Stimulated activated CD8-positive, alpha-beta memory T cell treated with anti-CD3 and anti-CD28 coated beads, Interleukin-4, amount 100 ng/mL, for 1 hour (primary cell): Measurements from ENCODE around the gene CLEC4A.
A peak's percentile ranks its signal among the peaks of the same experiment; 100 is the strongest.
"Not testable (repeated sequence)": the region's sequence is repeated elsewhere in the genome, so short reads cannot be mapped to it uniquely, and the experiment has no call there.

Source experiments
- DNase-seq, 2 donors: peaks; one replicate each; pipeline ENCODE4 v3.0.0-alpha.2; 2020; ENCODE audit warnings: low read depth in 2 of 2, low spot score in 1 of 2

Gene CLEC4A

DNA sequence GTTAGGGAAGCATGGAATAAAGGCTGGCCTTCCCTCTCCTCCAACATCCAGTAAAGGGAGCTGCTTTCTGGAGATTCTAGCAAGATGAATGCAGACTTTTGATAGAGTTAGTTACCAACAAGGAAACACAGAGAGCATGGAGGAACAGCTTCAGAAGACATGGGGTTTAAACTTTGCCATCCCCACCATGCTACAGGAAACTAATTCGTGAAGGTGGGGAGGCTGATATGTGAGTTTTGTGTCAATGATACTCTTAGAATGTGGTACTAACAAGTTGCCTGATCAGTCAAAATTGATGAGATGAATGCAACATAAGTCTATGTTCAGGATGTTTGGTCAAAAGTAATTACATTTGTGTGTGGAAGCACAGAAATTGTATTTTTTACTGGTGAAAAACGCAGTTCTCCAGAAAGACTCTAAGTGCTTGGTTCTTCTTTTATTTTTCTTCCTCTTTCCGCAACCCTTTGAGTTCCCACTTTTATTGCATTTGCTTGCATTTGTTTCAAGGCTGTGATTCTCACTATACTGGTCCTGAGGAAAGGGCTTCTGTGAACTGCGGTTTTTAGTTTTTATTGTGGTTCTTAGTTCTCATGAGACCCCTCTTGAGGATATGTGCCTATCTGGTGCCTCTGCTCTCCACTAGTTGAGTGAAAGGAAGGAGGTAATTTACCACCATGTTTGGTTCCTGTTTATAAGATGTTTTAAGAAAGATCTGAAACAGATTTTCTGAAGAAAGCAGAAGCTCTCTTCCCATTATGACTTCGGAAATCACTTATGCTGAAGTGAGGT, at the start of gene CLEC4A:
Gene CLEC4A, plus strand, starts transcription at position 494 of the 789 bp plus-strand sequence. Its CDS starts 262 bp downstream, at position 756.
- DNase-seq = no peak

DNA sequence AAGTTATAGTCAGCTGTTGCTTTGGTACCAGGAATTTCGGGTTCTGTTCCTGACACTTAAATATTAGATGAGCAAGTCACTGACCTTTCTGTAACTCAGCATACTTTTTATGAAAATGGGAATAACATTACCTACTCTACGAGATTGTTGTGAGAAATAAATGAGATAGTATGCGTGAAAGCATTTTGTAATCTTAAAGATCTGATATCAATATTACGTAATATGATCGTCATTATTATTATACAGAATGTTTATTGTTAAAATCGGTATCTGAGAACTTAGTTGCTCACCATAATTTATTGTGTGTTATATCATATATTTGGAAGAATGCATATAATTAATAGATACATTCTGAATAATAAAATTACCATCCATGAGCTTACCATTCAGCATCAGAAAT, 47.5 kb upstream of the CLEC4A start:
- no peak for DNase-seq

DNA sequence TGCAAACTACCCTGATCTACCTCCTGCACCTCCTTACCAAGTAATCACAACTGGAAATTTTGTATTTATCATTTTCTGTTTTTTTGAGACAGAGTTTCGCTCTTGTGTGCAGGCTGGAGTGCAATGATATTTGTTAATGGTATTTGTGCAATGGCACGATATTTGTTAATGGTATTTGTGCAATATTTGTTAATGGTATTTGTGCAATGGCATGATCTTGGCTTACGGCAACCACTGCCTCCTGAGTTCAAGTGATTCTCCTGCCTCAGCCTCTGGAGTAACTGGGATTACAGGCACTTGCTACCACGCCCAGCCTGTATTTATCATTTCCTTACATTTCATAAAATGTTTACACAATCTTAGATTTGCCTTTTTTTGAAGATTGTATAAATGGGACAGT, 47.1 kb upstream of the CLEC4A start:
- no peak for DNase-seq

DNA sequence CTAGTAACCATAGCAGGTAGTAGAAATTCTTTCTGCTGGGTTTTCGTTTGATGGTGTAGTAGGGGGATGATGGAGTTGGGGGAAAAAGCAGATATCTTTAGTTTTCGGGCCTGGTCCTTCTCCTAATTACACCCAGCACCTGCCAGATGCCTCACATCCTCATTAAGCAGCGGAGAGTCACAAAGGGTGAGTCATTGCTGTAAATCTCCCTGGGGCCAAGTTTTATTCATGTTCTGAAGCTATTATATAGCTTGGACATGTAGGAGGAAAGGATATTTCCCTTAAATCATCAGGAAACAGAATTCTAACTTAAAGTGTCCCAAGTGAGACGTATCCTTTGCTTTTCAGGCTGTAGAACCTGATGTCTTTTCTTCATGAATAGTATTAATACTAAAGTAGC, 46.2 kb upstream of the CLEC4A start:
- DNase-seq = no peak

DNA sequence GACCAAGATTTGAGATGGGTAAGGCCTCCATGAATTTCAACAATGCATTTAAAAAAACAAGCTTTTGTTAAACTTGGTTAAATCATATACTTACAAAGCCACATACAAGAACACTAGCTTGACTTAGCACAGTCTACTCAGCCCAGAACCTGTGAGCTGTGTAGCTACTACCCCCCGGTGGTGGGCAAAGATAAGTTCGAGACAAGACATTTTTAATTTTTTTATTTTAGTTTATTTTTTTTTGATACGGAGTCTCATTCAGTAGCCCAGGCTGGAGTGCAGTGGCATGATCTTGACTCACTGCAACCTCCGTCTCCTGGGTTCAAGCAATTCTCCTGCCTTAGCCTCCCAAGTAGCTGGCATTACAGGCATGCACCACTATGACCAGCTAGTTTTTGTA, 45.0 kb upstream of the CLEC4A start:
- peak in 1 of 2 donors; percentile 30 for DNase-seq

DNA sequence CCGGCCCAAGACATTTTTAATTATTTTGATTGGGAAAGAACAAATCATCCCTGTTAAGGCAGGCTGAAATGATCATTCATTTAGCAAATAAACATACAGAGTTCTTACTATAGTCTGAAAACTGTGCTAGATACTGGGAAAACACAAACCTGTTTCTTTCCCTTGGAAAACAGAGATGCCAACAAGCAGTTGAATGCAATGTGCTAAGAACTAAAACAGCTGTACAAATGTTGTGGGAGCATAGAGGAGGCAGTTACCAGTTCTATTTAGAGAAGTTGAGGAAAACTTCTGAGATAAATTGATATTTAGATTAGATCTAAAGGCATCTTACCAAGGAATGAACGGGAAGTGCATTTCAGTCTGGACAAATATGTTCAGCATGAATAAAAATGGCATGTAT, 44.5 kb upstream of the CLEC4A start:
- DNase-seq = no peak

DNA sequence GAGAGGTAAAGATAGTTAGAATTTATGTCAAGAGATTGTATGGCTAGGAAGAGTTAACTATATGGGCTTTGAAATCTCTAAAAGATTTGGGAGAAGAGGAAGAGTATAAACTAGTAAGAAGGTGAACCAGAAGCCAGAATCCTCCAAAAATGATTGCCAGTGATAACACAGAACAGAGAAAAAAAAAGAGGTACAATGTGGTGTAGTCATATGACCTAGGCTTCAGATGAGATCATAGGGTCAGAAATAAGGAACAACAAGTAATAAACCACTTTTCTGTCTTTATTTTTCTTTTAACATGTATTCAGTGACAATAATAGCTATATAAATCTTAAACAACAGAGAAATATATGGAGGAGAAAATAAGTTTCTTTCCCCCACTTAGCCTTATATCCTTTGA, 43.3 kb upstream of the CLEC4A start:
- DNase-seq = no peak

DNA sequence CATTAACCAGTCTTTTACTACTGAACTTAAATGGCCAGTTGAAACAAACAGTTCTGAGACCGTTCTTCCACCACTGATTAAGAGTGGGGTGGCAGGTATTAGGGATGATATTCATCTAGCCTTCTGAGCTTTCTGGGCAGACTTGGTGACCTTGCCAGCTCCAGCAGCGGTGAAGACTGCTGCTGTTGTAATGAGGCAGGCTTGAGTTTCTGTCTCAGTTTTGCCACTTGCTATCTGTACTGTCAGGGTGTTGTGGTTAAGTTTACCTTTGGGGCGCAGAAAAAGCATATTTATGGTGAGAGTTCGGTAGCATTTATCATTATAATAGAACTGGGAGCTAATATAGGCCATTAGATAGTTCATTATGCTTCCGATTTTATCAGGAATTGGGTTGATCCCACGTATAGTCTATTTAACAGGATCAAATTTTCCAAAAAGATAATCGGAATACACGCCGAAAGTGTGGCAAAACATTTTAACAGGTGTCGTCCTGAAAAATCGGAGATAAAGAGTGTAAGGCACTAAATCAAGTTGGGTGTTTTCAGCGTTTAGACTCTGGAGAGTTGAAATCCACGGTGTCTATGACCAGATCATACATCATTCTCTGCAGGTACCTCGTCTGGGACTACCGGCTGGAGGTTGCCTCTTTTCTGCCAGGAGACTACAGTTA, 42.0 kb upstream of the CLEC4A start:
- DNase-seq = no peak

DNA sequence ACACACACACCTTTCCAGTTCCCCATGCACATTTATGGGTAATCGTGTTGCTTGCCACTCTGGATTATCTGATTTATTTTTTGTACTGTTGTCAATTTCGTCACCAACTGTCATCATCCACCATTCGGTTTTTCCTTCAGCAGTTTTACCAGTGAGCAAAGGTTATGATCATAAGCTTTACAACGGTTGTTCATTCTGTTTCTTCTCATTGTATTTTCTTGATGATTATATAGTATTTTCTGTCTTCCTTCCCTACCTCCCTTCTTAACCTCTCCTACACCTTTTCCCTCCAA, 40.7 kb upstream of the CLEC4A start:
- no peak for DNase-seq

DNA sequence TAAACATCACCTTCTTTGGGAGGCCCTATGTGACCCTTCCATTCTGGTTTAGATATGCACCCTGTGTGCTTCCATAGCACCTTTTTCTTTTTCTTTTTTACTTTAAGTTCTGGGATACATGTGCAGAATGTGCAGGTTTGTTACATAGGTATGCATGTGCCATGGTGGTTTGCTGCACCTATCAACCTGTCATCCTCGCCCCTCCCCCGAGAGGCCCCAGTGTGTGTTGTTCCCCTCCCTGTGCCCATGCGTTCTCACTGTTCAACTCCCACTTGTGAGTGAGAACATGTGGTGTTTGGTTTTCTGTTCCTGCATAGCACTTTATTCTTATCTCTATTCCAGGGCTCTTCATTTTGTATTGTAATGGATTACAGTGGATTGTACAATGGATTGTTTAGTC, 39.1 kb upstream of the CLEC4A start:
- not testable (repeated sequence) for DNase-seq

DNA sequence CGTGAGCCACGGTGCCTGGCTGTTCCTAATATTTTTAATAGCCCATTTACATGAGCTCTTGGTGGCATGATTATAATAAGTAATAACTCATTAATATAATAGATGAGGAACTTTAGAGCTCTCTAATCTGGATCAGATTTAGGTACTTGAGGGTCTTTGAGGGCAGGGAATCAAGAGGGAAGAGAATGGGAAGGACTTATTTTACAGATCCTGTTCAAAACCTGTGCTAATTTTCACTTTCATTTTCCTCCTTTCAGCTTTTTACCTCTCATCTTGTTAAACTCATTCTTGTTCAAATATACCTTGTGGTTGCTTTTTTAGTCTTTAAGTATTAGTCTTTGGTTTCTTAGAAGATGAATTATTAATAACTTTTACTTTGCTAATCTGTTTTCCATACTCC, 35.8 kb upstream of the CLEC4A start:
- no peak for DNase-seq

DNA sequence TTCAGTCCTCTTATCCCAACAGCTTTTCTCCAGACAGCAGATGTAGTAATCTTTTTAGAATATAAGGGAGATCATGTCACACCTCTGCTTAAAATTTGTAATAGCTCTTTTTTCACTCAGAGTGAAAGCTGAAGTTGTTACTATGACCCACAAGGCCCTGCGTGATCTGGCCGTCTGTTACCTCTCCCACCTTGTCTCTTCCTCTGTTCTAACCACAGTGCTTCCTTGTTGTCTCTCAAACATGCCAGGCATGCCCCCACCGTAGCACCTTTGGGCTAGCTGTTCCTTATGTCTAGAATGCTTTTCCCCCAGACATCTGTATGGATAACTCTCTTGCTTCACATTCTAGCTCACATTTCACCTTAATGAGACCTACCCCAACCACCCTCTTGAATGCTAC, 34.8 kb upstream of the CLEC4A start:
- DNase-seq = no peak

DNA sequence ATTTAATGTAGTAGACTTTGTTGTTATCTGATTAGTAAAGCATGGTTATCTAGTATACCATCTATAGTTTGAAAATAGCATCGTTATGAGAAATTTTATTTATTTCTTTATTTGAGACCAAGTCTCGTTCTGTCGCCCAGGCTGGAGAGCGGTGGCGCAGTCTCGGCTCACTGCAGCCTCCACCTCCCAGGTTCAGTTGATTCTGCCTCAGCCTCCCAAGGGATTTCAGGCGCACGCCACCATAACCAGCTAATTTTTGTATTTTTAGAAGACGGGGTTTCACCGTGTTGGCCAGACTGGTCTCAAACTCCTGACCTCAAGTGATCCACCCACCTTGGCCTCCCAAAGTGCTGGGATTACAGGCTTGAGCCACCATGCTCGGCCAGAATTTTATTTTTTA, 34.1 kb upstream of the CLEC4A start:
- not testable (repeated sequence) for DNase-seq

DNA sequence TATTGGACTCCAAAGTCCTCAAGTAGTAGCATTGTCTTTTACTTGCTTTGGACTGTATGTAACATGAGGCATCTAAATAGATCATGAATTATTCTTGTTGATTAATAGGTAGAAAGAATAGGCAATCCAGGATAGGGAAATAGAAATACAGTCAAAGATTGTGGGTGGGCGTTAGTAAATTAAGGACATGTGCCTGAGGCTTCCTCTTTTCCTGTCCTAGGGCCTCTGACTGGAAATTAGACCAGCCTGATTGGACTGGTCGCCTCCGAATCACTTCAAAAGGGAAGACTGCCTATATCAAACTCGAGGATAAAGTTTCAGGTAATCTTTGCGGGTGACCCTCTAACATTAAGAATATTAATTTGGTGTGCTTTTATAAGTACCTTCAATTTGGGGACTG, 33.7 kb upstream of the CLEC4A start:
- no peak for DNase-seq

DNA sequence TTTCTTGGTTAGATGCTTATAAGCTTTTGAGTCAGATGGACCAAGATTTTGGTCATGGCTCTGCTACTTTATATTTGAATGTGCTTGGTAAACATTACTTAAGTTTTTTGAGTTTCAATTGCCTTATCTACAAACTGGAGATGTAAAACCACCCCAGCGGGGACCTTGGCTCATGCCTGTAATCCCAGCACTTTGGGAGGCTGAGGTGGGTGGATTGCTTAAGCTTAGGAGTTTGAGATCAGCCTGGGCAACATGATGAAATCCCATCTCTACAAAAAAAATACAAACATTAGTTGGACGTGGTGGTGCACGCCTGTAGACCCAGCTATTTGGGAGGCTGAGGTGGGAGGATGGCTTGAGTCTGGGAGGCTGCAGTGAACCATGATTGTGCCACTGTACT, 30.1 kb upstream of the CLEC4A start:
- DNase-seq = no peak

DNA sequence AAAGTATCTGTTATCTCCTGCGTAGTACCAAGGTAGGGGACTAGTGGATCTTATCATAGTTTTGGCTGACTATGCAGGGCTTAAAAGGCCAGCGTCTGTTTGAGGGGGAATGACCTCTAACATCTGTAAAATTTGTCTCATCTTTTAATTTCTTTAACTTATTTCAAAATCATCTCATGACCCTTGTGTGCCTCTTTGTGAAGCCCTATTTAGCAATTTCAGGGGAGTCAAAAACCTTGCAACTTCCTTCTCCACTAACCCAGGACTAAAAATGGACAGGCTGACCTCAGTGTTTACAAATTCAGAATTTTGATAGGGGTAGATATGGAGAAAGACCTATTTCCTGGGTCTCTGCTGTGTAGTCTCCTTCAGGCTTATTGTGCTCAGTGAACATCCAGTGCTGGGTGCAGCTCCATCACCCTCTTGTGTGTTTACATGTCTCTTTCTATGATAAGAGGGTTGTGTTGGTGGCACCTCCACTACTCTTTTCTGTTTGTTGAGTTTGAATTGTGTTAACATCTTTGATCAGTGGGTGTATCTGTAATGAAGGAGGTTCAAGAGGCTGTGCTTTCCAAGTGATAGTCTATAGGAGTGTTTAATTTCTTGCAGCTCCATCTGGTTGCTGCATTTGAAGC, 27.0 kb upstream of the CLEC4A start:
- DNase-seq = no peak

DNA sequence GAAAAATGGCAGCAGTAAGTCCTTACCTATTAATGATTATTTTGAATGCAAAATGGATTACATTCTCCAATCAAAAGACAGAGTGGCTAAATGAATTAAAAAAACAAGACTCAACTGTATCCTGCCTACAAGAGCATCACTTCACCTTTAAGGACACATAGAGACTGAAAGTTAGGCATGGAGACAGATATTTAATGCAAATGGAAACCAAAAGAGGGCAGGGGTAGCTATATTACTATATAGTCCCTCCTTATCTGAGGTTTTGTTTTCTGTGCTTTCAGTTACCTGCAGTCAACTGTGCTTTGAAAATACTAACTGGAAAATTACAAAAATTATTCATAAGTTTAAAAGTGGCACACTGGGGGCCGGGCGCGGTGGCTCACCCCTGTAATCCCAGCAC, 24.2 kb upstream of the CLEC4A start:
- DNase-seq = no peak

DNA sequence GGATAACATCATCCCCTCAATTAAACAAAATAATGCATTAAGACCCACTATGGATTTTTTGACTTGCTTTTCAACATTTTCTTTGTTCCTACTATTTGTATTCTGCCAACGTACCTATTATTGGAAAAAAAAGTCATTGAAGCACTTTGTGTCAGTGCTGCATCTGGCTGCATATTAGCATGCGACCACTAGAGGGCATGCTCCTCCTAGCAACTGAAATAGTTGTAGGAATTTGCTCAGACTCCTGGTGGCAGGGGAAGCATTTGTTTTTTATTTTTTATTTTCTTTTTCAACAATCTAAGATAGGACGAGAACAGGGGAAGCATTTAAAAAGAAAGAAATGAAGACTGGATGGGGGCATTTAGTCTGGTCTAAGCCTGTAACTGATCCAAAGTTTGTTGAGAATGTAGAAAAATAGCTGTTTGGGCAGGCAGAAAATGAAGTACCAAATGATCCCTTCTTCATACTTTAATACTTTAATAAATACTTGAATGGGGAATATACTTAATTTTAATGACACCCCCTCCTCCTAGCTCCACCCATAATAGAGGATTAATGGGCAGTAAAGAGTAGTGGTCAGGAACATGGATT, 14.5 kb upstream of the CLEC4A start:
- peak; percentile 44 to 69 for DNase-seq

DNA sequence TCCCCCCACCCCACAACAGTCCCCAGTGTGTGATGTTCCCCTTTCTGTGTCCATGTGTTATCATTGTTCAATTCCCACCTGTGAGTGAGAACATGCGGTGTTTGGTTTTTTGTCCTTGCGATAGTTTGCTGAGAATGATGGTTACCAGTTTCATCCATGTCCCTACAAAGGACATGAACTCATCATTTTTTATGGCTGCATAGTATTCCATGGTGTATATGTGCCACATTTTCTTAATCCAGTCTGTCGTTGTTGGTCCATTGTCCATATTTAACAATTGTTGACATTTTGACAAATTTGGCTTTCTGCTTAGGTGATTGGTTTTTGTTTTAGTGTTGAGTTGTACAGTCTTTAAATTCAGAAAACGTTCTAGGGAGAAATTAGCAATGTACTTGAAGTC, 10.3 kb upstream of the CLEC4A start:
- DNase-seq = not testable (repeated sequence)

DNA sequence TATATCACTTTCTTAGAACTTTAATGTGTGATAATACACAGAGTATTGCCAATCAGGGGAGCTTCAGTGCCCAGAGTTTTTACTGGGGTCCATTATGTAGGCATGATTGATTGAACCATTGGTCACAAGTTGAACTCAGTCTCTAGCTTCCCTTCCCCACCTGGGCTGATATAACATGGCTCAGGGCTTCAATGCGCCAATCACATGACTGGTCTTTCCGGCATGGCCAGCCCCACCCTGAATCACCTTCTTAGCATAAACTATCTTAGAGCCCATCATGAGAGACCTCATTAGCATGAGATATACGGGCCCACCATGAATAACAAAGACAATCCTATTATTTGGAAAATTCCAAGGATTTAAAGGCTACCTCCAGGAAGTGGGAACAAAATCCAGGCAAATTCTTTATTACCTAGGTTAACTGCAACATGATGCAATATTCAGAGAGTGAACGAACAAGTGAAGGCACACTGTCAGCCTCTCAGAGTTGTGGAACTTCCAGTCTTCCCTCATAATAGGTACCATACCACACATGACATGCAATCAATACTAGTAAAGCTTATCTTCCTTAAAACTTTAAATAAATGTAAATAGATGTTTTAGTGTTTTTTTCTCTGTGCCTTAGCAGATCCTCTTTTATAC, 3.2 kb upstream of the CLEC4A start:
- DNase-seq = no peak

DNA sequence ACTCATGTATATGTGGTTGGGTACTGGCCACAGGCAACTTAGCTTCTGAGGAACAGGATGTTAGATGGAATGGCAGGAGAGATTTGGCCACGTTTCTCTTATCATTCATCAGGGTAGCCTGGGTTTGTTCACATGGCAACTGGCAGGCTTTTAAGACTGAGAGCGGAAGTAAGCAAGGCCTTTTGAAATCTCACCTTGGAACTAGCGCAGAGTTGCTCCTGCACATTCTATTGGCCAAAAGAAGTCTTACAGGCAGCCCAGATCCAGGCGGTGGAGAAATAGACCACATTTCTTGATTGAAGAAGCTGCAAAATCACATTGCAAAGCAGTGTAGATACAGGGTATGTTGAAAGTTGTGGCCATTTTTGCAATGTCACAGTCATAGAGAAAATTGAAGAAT, 3.7 kb downstream of the CLEC4A start:
- no peak for DNase-seq
